ENCODE measurements around the gene NDUFA8. TPM values are rescaled to one million over a fixed set of nuclear protein-coding genes. Genes with fewer than 3 reads are reported as not detected.

Gene NDUFA8
- total RNA-seq (10 to 100 TPM; 11.2 to 25.4 (median 18.4) TPM), total RNA-seq (3.8 to 31.9 (median 9.3) reads per million in 29 experiments)
- total RNA-seq (2013): 20.2 TPM

DNA sequence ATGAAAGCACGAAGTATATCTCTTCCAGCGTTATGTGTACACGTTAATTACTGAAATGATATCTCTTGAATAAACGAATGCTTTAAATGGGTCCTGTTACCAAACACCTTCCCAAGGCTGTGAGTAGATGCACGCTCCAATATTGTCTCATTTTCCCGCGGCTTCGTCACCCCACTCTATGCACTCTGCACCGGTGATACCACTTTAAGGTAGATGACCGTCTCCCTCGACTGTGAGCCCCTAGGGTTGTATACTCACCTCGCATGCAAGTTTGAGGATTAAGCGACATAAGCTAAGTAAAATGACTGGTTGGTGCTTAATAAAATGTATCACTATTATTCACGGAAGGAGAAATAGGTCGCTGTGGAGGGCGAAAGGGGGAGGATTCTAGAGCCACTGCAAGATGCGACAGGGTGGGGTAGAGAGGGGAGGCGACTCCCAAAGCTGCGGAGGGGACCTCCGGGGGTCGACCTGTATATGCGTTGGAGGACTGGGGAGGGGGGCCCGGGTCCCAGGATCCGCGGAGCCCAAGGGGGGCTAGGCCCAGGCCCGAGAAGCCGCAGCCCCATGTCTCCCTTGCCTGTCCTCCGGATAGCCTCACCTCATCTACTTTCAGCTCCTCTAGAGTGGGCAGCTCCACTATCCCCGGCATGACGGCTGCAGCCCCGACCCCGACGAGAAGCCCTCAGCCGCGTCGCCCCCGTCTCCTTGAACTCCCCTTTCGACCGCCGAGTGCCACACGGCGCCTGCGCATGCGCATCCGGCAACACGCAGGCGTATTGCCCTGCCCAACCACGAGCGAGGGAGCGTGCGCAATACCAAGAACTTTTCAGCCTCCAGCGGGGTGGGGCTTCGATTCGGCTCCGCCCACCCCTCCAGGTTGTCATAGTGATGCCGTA lies at the start of gene NDUFA8, which contains the start of gene MORN5:
Gene NDUFA8 (minus strand): TSS at position 754 of the 899 bp plus-strand sequence. CDS start 102 bp downstream, at position 652.
Gene MORN5 (plus strand): TSS at position 883 of the 899 bp plus-strand sequence. CDS start 65 bp downstream, outside the sequence.
- H3K9me3 Mint-ChIP-seq: peaks cover 0 to 6% (median 0%) of the 10 kb centered on the region in 3 donors
- ATAC-seq (replicated peaks in 1 of 4): peak; percentile 93 to 97 (median 94)
- WGBS (ENCODE audit: insufficient coverage): 0% methylated on average over 31 of the region's 56 CpGs
- H3K9me3 ChIP-seq: no peaks in the 10 kb centered on the region
- H3K36me3 ChIP-seq (ENCODE audit: control insufficient read depth in 2 of 2, extremely low read depth in 1 of 2, insufficient read depth in 1 of 2, low read length in 1 of 2): no peaks in the 10 kb centered on the region
- H3K27me3 Mint-ChIP-seq: peaks cover 15 to 18% of the 10 kb centered on the region in 2 donors
- DNase-seq: peak; percentile 89 to 98 (median 94)
- peaks cover 0 to 5% of the 10 kb centered on the region in 2 experiments for H3K27me3 ChIP-seq (replicated peaks in 1 of 2; ENCODE audit: control insufficient read depth in 2 of 2, extremely low read depth in 1 of 2, insufficient read depth in 2 of 2, low read length in 1 of 2)
- H3K36me3 Mint-ChIP-seq: peaks cover 2% of the 10 kb centered on the region
- peak within 1 kb of the TSS; percentile 83 to 97 for H3K4me3 ChIP-seq (ENCODE audit: control insufficient read depth in 1 of 2, extremely low read depth in 1 of 2, low read length in 1 of 2)
- H3K4me1 ChIP-seq (ENCODE audit: control insufficient read depth in 1 of 2, extremely low read depth in 1 of 2, insufficient read depth in 2 of 2, low read length in 2 of 2): peaks cover 11 to 12% of the 10 kb centered on the region in 2 experiments
- peak within 1 kb of the TSS; percentile 92 to 97 for H3K27ac Mint-ChIP-seq
- POLR2A ChIA-PET: no interaction called here
- H3K4me1 Mint-ChIP-seq: peaks cover 43 to 54% (median 48%) of the 10 kb centered on the region in 3 donors
- CTCF ChIA-PET: interaction anchor here (0.6 to 1.3 kb wide), 5 partner anchors 14 to 659 kb away, joined by 3 to 5 read pairs (median 3); no protein-coding TSS in a partner anchor
- peak within 1 kb of the TSS; percentile 79 for H3K27ac ChIP-seq (ENCODE audit: low read length)
- H3K4me3 Mint-ChIP-seq: peak within 1 kb of the TSS; percentile 88 to 98 (median 98)

DNA sequence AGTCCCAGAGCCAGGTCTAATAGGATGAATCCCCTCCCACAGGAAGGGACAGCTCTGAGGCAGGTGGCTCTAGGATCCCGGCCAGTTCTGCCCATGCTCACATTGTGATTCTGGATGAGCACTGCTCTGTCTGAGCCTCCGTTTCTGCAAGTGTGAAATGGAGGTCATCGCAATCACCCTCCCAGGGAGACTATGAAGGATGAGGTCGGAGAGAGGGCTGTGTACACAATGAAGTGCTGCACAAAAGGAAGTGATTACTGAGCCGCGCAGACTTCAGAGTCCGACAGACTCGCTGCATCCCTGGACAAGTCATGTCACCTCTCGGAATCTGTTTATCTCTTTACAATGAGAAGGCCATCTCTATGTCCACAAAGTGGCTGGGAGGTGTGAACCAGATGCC lies 47.5 kb upstream of the NDUFA8 start:
- peaks cover 33 to 37% of the 10 kb centered on the region in 2 donors for H3K27me3 Mint-ChIP-seq
- H3K4me1 Mint-ChIP-seq: no peaks in the 10 kb centered on the region
- no peak overlapping the region for H3K27ac Mint-ChIP-seq
- no peak overlapping the region for H3K4me3 Mint-ChIP-seq
- ATAC-seq (replicated peaks in 1 of 4) (no peak), DNase-seq (no peak)
- peaks cover 0 to 55% of the 10 kb centered on the region in 2 experiments for H3K27me3 ChIP-seq (replicated peaks in 1 of 2; ENCODE audit: control insufficient read depth in 2 of 2, extremely low read depth in 1 of 2, insufficient read depth in 2 of 2, low read length in 1 of 2)
- POLR2A ChIA-PET: no interaction called here
- H3K27ac ChIP-seq (ENCODE audit: low read length): no peak overlapping the region
- 92% methylated on average over 6 of the region's 9 CpGs for WGBS (ENCODE audit: insufficient coverage)
- H3K4me3 ChIP-seq (ENCODE audit: control insufficient read depth in 1 of 2, extremely low read depth in 1 of 2, low read length in 1 of 2): no peak overlapping the region
- no peaks in the 10 kb centered on the region for H3K9me3 ChIP-seq
- no peaks in the 10 kb centered on the region for H3K36me3 Mint-ChIP-seq
- H3K9me3 Mint-ChIP-seq: no peaks in the 10 kb centered on the region
- H3K36me3 ChIP-seq (ENCODE audit: control insufficient read depth in 2 of 2, extremely low read depth in 1 of 2, insufficient read depth in 1 of 2, low read length in 1 of 2): no peaks in the 10 kb centered on the region
- H3K4me1 ChIP-seq (ENCODE audit: control insufficient read depth in 1 of 2, extremely low read depth in 1 of 2, insufficient read depth in 2 of 2, low read length in 2 of 2): no peaks in the 10 kb centered on the region
- CTCF ChIA-PET: no interaction called here

DNA sequence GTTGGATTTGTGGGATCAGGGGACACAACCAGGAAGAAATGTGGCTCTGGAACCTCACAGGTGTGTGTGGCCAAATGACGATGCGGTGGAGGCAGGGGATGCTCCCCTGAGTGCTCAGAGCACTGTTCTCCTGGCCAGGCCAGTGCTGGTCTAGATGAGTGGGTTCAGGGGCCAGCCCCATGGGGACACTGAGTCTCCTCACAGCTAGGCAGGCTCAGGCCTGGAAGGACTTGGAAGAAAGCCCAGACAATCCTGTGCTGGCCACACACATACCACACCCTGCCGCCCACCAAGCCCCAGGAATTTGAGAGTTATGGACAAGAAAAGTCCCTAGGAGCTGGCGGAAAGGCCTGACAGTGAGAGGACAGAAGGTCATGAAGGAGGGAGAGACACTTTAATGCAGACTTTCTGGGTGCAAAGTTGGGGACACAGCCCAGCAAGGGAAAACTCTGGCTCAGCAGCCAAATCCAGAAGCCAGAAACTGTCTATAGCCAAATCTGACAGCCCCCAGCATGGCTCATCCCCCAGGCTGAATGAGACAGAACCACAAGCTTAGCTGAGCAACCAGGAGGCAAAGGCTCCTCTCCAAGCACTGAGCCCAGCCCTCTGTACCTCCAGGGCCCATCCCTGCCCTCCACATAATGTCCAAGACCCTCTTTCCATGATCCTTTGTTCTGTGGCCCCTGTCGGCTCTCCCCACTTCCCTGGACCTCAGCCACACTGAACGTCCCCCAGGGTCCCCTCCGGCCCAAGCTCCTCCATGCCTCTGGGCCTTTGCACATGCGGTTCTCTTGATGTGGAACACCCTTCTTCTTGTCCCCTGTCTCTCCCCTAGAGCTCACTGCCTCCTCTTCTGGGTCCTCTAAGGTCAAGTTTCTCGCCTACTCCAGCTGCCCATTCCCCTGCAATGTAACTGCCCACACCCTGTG lies 46.8 kb upstream of the NDUFA8 start:
- H3K36me3 ChIP-seq (ENCODE audit: control insufficient read depth in 2 of 2, extremely low read depth in 1 of 2, insufficient read depth in 1 of 2, low read length in 1 of 2): no peaks in the 10 kb centered on the region
- Mint-ChIP-seq H3K36me3 (no peaks in the 10 kb centered on the region), H3K4me3 (no peak overlapping the region), H3K9me3 (no peaks in the 10 kb centered on the region), H3K27me3 (peaks cover 26 to 30% of the 10 kb centered on the region in 2 donors), H3K4me1 (no peaks in the 10 kb centered on the region), H3K27ac (no peak overlapping the region)
- no peaks in the 10 kb centered on the region for H3K4me1 ChIP-seq (ENCODE audit: control insufficient read depth in 1 of 2, extremely low read depth in 1 of 2, insufficient read depth in 2 of 2, low read length in 2 of 2)
- H3K4me3 ChIP-seq (ENCODE audit: control insufficient read depth in 1 of 2, extremely low read depth in 1 of 2, low read length in 1 of 2): no peak overlapping the region
- peaks cover 0 to 47% of the 10 kb centered on the region in 2 experiments for H3K27me3 ChIP-seq (replicated peaks in 1 of 2; ENCODE audit: control insufficient read depth in 2 of 2, extremely low read depth in 1 of 2, insufficient read depth in 2 of 2, low read length in 1 of 2)
- H3K27ac ChIP-seq (ENCODE audit: low read length): no peak overlapping the region
- ATAC-seq (replicated peaks in 1 of 4): no peak
- ChIA-PET POLR2A (no interaction called here), CTCF (no interaction called here)
- DNase-seq: no peak
- 80% methylated on average over 8 of the region's 9 CpGs for WGBS (ENCODE audit: insufficient coverage)
- no peaks in the 10 kb centered on the region for H3K9me3 ChIP-seq

DNA sequence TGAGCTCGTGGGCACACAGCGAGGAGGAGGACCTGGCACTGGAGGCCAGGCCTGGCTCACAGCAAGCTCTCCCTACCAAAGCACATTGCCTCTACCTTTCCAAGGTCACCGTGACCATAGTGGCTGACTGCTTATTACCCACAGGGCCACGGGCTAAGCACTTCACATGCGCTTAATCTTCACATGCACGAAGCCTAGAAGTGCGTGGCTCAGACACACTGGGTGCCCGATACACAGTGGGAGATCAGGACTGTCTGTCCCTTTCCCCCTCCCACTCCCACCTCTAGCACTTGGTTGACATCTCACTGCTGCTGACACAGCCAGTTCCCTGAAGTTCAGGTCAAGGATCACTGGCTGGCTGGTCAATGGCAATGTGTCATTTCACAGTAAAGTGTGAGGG lies 45.6 kb upstream of the NDUFA8 start:
- H3K4me1 ChIP-seq (ENCODE audit: control insufficient read depth in 1 of 2, extremely low read depth in 1 of 2, insufficient read depth in 2 of 2, low read length in 2 of 2): no peaks in the 10 kb centered on the region
- no peaks in the 10 kb centered on the region for H3K4me1 Mint-ChIP-seq
- no peaks in the 10 kb centered on the region for H3K9me3 ChIP-seq
- H3K4me3 Mint-ChIP-seq: no peak overlapping the region
- ChIA-PET CTCF (no interaction called here), POLR2A (no interaction called here)
- no peak overlapping the region for H3K4me3 ChIP-seq (ENCODE audit: control insufficient read depth in 1 of 2, extremely low read depth in 1 of 2, low read length in 1 of 2)
- DNase-seq (no peak), ATAC-seq (replicated peaks in 1 of 4) (no peak)
- no peaks in the 10 kb centered on the region for H3K9me3 Mint-ChIP-seq
- no peak overlapping the region for H3K27ac Mint-ChIP-seq
- H3K27me3 ChIP-seq (replicated peaks in 1 of 2; ENCODE audit: control insufficient read depth in 2 of 2, extremely low read depth in 1 of 2, insufficient read depth in 2 of 2, low read length in 1 of 2): peaks cover 0 to 42% of the 10 kb centered on the region in 2 experiments
- 86% methylated on average over 7 of the region's 8 CpGs for WGBS (ENCODE audit: insufficient coverage)
- no peaks in the 10 kb centered on the region for H3K36me3 Mint-ChIP-seq
- H3K27ac ChIP-seq (ENCODE audit: low read length): no peak overlapping the region
- peaks cover 14 to 21% of the 10 kb centered on the region in 2 donors for H3K27me3 Mint-ChIP-seq
- H3K36me3 ChIP-seq (ENCODE audit: control insufficient read depth in 2 of 2, extremely low read depth in 1 of 2, insufficient read depth in 1 of 2, low read length in 1 of 2): no peaks in the 10 kb centered on the region

DNA sequence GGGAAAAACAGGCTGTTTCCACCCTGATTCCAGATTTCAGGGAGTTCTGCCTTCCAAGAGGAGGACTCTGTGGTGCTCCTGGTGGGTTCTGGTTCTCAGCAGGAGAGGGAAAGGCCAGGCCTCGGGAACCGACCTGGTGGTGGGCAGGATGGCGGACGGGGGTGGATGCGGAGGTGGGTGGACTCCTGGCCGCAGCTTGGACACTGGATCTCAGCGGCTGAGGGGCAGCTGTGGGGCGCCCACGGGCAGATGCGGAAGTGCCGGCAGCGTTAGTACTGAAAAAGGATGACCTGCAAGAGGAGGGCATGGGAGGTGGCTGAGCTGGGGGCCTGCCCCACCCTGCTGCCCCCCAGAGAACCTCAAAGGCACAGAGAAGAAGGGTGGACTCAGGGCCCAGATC lies 44.9 kb upstream of the NDUFA8 start:
- 94% methylated on average over 12 of the region's 12 CpGs for WGBS (ENCODE audit: insufficient coverage)
- Mint-ChIP-seq H3K4me3 (no peak overlapping the region), H3K27ac (no peak overlapping the region), H3K27me3 (peaks cover 11 to 18% of the 10 kb centered on the region in 2 donors), H3K9me3 (no peaks in the 10 kb centered on the region), H3K4me1 (no peaks in the 10 kb centered on the region), H3K36me3 (no peaks in the 10 kb centered on the region)
- H3K27ac ChIP-seq (ENCODE audit: low read length): no peak overlapping the region
- H3K27me3 ChIP-seq (replicated peaks in 1 of 2; ENCODE audit: control insufficient read depth in 2 of 2, extremely low read depth in 1 of 2, insufficient read depth in 2 of 2, low read length in 1 of 2): peaks cover 0 to 37% of the 10 kb centered on the region in 2 experiments
- ATAC-seq (replicated peaks in 1 of 4): no peak
- ChIA-PET POLR2A (no interaction called here), CTCF (no interaction called here)
- DNase-seq: no peak
- no peaks in the 10 kb centered on the region for H3K36me3 ChIP-seq (ENCODE audit: control insufficient read depth in 2 of 2, extremely low read depth in 1 of 2, insufficient read depth in 1 of 2, low read length in 1 of 2)
- H3K9me3 ChIP-seq: no peaks in the 10 kb centered on the region
- H3K4me1 ChIP-seq (ENCODE audit: control insufficient read depth in 1 of 2, extremely low read depth in 1 of 2, insufficient read depth in 2 of 2, low read length in 2 of 2): no peaks in the 10 kb centered on the region
- no peak overlapping the region for H3K4me3 ChIP-seq (ENCODE audit: control insufficient read depth in 1 of 2, extremely low read depth in 1 of 2, low read length in 1 of 2)

DNA sequence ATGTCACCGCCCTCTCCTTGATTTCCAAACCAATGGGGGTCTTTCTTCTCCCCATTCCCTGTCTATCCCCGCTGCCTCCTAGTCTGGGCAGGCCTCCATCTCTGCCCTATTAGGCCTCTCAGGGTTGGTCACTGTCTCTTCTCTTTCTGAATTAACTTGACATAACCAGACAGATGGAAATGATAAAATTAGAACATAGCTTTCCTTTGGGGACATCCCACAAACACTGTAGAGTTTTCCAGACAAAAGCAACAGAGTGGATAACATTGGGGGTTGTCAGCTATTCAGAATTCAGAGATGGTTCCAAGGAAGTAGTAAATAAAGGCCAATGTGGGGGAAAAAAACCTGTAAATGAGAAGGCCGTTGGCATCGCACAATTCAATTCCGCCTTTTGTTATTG lies 44.5 kb upstream of the NDUFA8 start:
- H3K27ac ChIP-seq (ENCODE audit: low read length): no peak overlapping the region
- 90% methylated on average over 2 of the region's 5 CpGs for WGBS (ENCODE audit: insufficient coverage)
- H3K4me1 ChIP-seq (ENCODE audit: control insufficient read depth in 1 of 2, extremely low read depth in 1 of 2, insufficient read depth in 2 of 2, low read length in 2 of 2): no peaks in the 10 kb centered on the region
- H3K27me3 Mint-ChIP-seq: peaks cover 11 to 16% of the 10 kb centered on the region in 2 donors
- H3K27ac Mint-ChIP-seq: no peak overlapping the region
- ChIA-PET POLR2A (no interaction called here), CTCF (no interaction called here)
- H3K4me3 ChIP-seq (ENCODE audit: control insufficient read depth in 1 of 2, extremely low read depth in 1 of 2, low read length in 1 of 2): no peak overlapping the region
- H3K4me3 Mint-ChIP-seq: no peak overlapping the region
- no peaks in the 10 kb centered on the region for H3K36me3 ChIP-seq (ENCODE audit: control insufficient read depth in 2 of 2, extremely low read depth in 1 of 2, insufficient read depth in 1 of 2, low read length in 1 of 2)
- DNase-seq (no peak), ATAC-seq (replicated peaks in 1 of 4) (no peak)
- peaks cover 0 to 32% of the 10 kb centered on the region in 2 experiments for H3K27me3 ChIP-seq (replicated peaks in 1 of 2; ENCODE audit: control insufficient read depth in 2 of 2, extremely low read depth in 1 of 2, insufficient read depth in 2 of 2, low read length in 1 of 2)
- no peaks in the 10 kb centered on the region for H3K4me1 Mint-ChIP-seq
- H3K9me3 Mint-ChIP-seq: no peaks in the 10 kb centered on the region
- H3K36me3 Mint-ChIP-seq: no peaks in the 10 kb centered on the region
- no peaks in the 10 kb centered on the region for H3K9me3 ChIP-seq

Measured in T-cell (primary cell).